CD4-positive, CD25-positive, alpha-beta regulatory T cell (primary cell): Measurements from ENCODE around the gene SGMS2. TPM values are rescaled to one million over a fixed set of nuclear protein-coding genes. Genes with fewer than 3 reads are reported as not detected.
"Not testable (repeated sequence)": the region's sequence is repeated elsewhere in the genome, so short reads cannot be mapped to it uniquely, and the experiment has no call there.

Experiments used
- ATAC-seq, 2 donors: fragments of 150-1000 bp; cut with Tn5 transposase; one replicate each; pipeline ENCODE4 v1.10.0; 2021; ENCODE audit warnings: low read depth in 2 of 2, moderate number of reproducible peaks in 2 of 2, moderate library complexity in 1 of 2
- DNase-seq, 3 donors: peaks; one replicate each; pipeline versions ENCODE4 v3.0.0 to v3.0.0-alpha.2; 2012 to 2022; ENCODE audit warnings: mixed read lengths in 1 of 3
- H3K27ac ChIP-seq: one replicate; pipeline ENCODE4 v1.7.0; 2013; ENCODE audit warnings: mild to moderate bottlenecking, low read length; ENCODE audit not compliant: insufficient read depth, poor library complexity, severe bottlenecking
- H3K27me3 ChIP-seq: one replicate; pipeline ENCODE4 v1.7.0; 2013; ENCODE audit warnings: low read length; ENCODE audit not compliant: control insufficient read depth, insufficient read depth
- H3K36me3 ChIP-seq: one replicate; pipeline ENCODE4 v1.7.0; 2013; ENCODE audit warnings: mild to moderate bottlenecking, low read length, moderate library complexity; ENCODE audit not compliant: control insufficient read depth, insufficient read depth
- H3K4me1 ChIP-seq: 2 replicates; pipeline ENCODE4 v1.7.0; 2013; ENCODE audit warnings: mild to moderate bottlenecking, low read length; ENCODE audit not compliant: insufficient read depth, control insufficient read depth, poor library complexity, severe bottlenecking
- H3K4me3 ChIP-seq: one replicate; pipeline ENCODE4 v1.7.0; 2013; ENCODE audit warnings: low read depth, mild to moderate bottlenecking, low read length, moderate library complexity
- H3K9me3 ChIP-seq, 2 experiments: 1 replicate in 1 of 2; 2 replicates in 1 of 2; pipeline ENCODE4 v1.7.0; 2013; ENCODE audit warnings: low read length in 2 of 2, mild to moderate bottlenecking in 1 of 2, moderate library complexity in 1 of 2; ENCODE audit not compliant: control insufficient read depth in 2 of 2
- H3K27ac Mint-ChIP-seq, 3 donors: one replicate each; pipeline ENCODE4 v1.8.0; 2020 to 2022; ENCODE audit warnings: mild to moderate bottlenecking in 3 of 3, mixed read lengths in 3 of 3, moderate library complexity in 2 of 3
- H3K27me3 Mint-ChIP-seq: one replicate; pipeline ENCODE4 v1.8.0; 2022; ENCODE audit warnings: mild to moderate bottlenecking, mixed read lengths
- H3K36me3 Mint-ChIP-seq: one replicate; pipeline ENCODE4 v1.8.0; 2020; ENCODE audit warnings: mixed read lengths
- H3K4me1 Mint-ChIP-seq, 4 donors: one replicate each; pipeline ENCODE4 v1.8.0; 2020 to 2022; ENCODE audit warnings: mixed read lengths in 4 of 4, mild to moderate bottlenecking in 1 of 4
- H3K4me3 Mint-ChIP-seq, 4 donors: one replicate each; pipeline ENCODE4 v1.8.0; 2020 to 2022; ENCODE audit warnings: mild to moderate bottlenecking in 4 of 4, mixed read lengths in 4 of 4, moderate library complexity in 3 of 4
- H3K9me3 Mint-ChIP-seq, 7 donors: one replicate each; pipeline ENCODE4 v1.8.0; 2020 to 2022; ENCODE audit warnings: mixed read lengths in 7 of 7, mild to moderate bottlenecking in 3 of 7, moderate library complexity in 2 of 7
- polyA plus RNA-seq, 4 donors: library from polyadenylated mRNA; unstranded; fragments of 300-500 nt; fragmentation: Illumina TruSeq; gene quantifications; one replicate each; pipeline ENCODE4 v1.2.3, GENCODE V29; 2021
- total RNA-seq: library from RNA; stranded (reverse); gene quantifications from one replicate; pipeline ENCODE4 v1.2.3, GENCODE V29; 2022

SGMS2 gene
- total and polyA plus RNA-seq, 5 donors from 2014 or later, result not detected

- ATAC-seq (no peak), DNase-seq (no peak)
- no peak overlapping the region for H3K4me3 Mint-ChIP-seq
- peaks cover 40% of the 10 kb centered on the region for H3K27me3 Mint-ChIP-seq
- Histone ChIP-seq H3K27me3 (peaks cover 4% of the 10 kb centered on the region), H3K4me1 (no peaks in the 10 kb centered on the region), H3K4me3 (no peak overlapping the region), H3K27ac (no peak overlapping the region), H3K36me3 (no peaks in the 10 kb centered on the region), H3K9me3 (peaks cover 4 to 11% of the 10 kb centered on the region in 2 experiments)
- peaks cover 0 to 10% (median 8%) of the 10 kb centered on the region in 7 donors for H3K9me3 Mint-ChIP-seq
- no peaks in the 10 kb centered on the region for H3K36me3 Mint-ChIP-seq
- H3K27ac Mint-ChIP-seq, result no peak overlapping the region
- H3K4me1 Mint-ChIP-seq, result no peaks in the 10 kb centered on the region
These were observed 98.0 kb downstream of the SGMS2 start for GRCh38 chr4:107922486-107923473.

GRCh38 chr4:107925713-107926112 lies 101.0 kb downstream of the SGMS2 start:
- ATAC-seq, H3K4me3 Mint-ChIP-seq, H3K4me1 Mint-ChIP-seq: not testable (repeated sequence)

GRCh38 chr4:107926875-107927274 lies 102.1 kb downstream of the SGMS2 start:
- H3K4me1 ChIP-seq, result peaks cover 13% of the 10 kb centered on the region
- not testable (repeated sequence) for H3K9me3 ChIP-seq, H3K27ac ChIP-seq, DNase-seq, H3K9me3 Mint-ChIP-seq, H3K4me3 Mint-ChIP-seq, H3K27me3 ChIP-seq, H3K36me3 Mint-ChIP-seq, H3K4me3 ChIP-seq, H3K27ac Mint-ChIP-seq, ATAC-seq, H3K36me3 ChIP-seq, H3K4me1 Mint-ChIP-seq
- H3K27me3 Mint-ChIP-seq, result peaks cover 15% of the 10 kb centered on the region

More at GRCh38 chr4:107925713-107926112, 101.0 kb downstream of the SGMS2 start:
- H3K9me3 Mint-ChIP-seq, H3K9me3 ChIP-seq, H3K36me3 Mint-ChIP-seq, H3K4me3 ChIP-seq, H3K27ac Mint-ChIP-seq, DNase-seq, H3K4me1 ChIP-seq, H3K27ac ChIP-seq, H3K27me3 ChIP-seq, H3K36me3 ChIP-seq: not testable (repeated sequence)
- peaks cover 23% of the 10 kb centered on the region for H3K27me3 Mint-ChIP-seq

GRCh38 chr4:107930821-107931774 lies 106.4 kb downstream of the SGMS2 start, which contains the start of gene CYP2U1:
Gene CYP2U1, plus strand, starts transcription at chr4:107931549. Its CDS starts 95 bp downstream, at chr4:107931644.
- peak within 1 kb of the TSS; percentile 3 for H3K27ac ChIP-seq

DNA sequence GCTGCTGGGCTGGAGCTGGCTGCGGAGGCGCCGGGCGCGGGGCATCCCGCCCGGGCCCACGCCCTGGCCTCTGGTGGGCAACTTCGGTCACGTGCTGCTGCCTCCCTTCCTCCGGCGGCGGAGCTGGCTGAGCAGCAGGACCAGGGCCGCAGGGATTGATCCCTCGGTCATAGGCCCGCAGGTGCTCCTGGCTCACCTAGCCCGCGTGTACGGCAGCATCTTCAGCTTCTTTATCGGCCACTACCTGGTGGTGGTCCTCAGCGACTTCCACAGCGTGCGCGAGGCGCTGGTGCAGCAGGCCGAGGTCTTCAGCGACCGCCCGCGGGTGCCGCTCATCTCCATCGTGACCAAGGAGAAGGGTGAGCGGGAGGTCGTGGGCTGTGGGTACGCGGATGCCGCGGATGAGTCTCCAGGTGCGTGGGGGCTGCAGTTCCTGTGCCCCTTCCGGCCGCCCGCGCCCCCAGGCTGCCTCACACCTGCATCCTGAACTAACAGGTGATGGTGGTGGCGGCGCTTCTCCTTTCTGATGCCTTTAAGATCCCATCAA lies 107.1 kb downstream of the SGMS2 start:
- Histone ChIP-seq H3K4me3 (peak overlapping the region; percentile 69), H3K27ac (no peak overlapping the region)
- H3K4me1 Mint-ChIP-seq, result peaks cover 18 to 31% (median 22%) of the 10 kb centered on the region in 4 donors

More at GRCh38 chr4:107930821-107931774, 106.4 kb downstream of the SGMS2 start, which contains the start of gene CYP2U1:
- Histone ChIP-seq H3K4me3 (peak within 1 kb of the TSS; percentile 86), H3K36me3 (no peaks in the 10 kb centered on the region), H3K9me3 (no peaks in the 10 kb centered on the region), H3K4me1 (peaks cover 26% of the 10 kb centered on the region), H3K27me3 (no peaks in the 10 kb centered on the region)
- H3K4me3 Mint-ChIP-seq, result peak within 1 kb of the TSS; percentile 88 to 95 (median 92)
- H3K9me3 Mint-ChIP-seq, result no peaks in the 10 kb centered on the region
- peaks cover 21% of the 10 kb centered on the region for H3K27me3 Mint-ChIP-seq
- DNase-seq (peak; percentile 76 to 83 (median 79)), ATAC-seq (peak; percentile 91 to 92)
- peaks cover 17 to 31% (median 21%) of the 10 kb centered on the region in 4 donors for H3K4me1 Mint-ChIP-seq
- H3K36me3 Mint-ChIP-seq, result peaks cover 6% of the 10 kb centered on the region
- H3K27ac Mint-ChIP-seq, result peak within 1 kb of the TSS; percentile 49 to 90 (median 87)

DNA sequence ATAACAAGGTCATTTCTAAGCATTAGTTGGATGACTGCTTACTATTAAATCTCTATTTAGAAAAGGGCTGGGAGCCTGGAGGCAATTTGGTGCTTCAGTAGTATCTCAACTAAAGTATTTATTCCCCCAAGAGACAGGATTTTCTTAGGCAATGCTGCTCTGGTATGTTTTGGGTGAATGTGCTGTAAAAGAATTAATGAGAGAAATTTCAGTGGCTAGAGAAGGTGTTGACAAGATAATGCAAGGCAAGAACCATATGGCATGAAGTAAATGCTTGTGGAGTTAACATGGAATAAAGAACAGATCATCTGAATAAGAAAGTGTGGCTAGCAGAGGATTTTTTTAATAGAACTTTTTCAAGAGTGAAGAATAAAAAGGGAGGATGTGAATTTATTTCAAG lies 110.5 kb downstream of the SGMS2 start:
- no peaks in the 10 kb centered on the region for H3K36me3 ChIP-seq
- Mint-ChIP-seq H3K4me3 (peak overlapping the region in 1 of 4 donors; percentile 11), H3K9me3 (no peaks in the 10 kb centered on the region), H3K4me1 (peaks cover 21 to 34% (median 26%) of the 10 kb centered on the region in 4 donors), H3K27ac (no peak overlapping the region), H3K27me3 (peaks cover 10% of the 10 kb centered on the region), H3K36me3 (peaks cover 14% of the 10 kb centered on the region)
- no peak overlapping the region for H3K27ac ChIP-seq
- ATAC-seq, result no peak
- H3K9me3 ChIP-seq, result no peaks in the 10 kb centered on the region
- DNase-seq, result no peak
- no peaks in the 10 kb centered on the region for H3K27me3 ChIP-seq
- no peak overlapping the region for H3K4me3 ChIP-seq
- H3K4me1 ChIP-seq, result peaks cover 26% of the 10 kb centered on the region

More for the DNA sequence above, 107.1 kb downstream of the SGMS2 start:
- ATAC-seq (peak; percentile 2 to 15), DNase-seq (peak; percentile 5 to 45 (median 24))
- H3K27me3 Mint-ChIP-seq, result peaks cover 21% of the 10 kb centered on the region
- H3K9me3 Mint-ChIP-seq, result no peaks in the 10 kb centered on the region
- peaks cover 6% of the 10 kb centered on the region for H3K36me3 Mint-ChIP-seq
- Histone ChIP-seq H3K4me1 (peaks cover 26% of the 10 kb centered on the region), H3K9me3 (no peaks in the 10 kb centered on the region), H3K27me3 (no peaks in the 10 kb centered on the region), H3K36me3 (no peaks in the 10 kb centered on the region)
- peak overlapping the region; percentile 49 to 83 (median 82) for H3K27ac Mint-ChIP-seq
- H3K4me3 Mint-ChIP-seq, result peak overlapping the region; percentile 79 to 88 (median 87)

DNA sequence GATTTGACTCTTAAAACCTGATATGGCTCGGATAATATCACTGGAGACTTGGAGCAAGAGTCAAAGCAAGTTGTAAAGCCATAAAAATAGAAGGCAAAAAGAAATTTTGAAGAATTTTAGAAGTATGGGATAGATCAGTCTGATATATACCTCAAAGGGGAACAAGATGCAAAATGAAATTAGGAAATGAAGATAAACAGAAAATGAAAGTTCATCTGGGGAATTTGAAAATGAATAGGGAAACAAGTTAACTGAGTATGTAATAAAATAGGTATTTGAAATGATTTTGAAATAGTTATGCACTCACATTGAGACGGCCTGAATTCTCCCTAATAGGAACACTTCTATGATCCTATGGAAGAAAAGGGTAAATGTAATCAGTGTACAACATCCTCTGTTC lies 112.3 kb downstream of the SGMS2 start:
- peak overlapping the region in 1 of 3 donors; percentile 70 for H3K27ac Mint-ChIP-seq
- H3K9me3 ChIP-seq, result no peaks in the 10 kb centered on the region

More for the DNA sequence above, 112.3 kb downstream of the SGMS2 start:
- Mint-ChIP-seq H3K4me3 (no peak overlapping the region), H3K4me1 (peaks cover 19 to 27% (median 23%) of the 10 kb centered on the region in 4 donors), H3K27me3 (peaks cover 8% of the 10 kb centered on the region), H3K9me3 (no peaks in the 10 kb centered on the region), H3K36me3 (peaks cover 14% of the 10 kb centered on the region)
- H3K4me3 ChIP-seq, result no peak overlapping the region
- no peak for DNase-seq
- peaks cover 11% of the 10 kb centered on the region for H3K4me1 ChIP-seq
- no peaks in the 10 kb centered on the region for H3K36me3 ChIP-seq
- no peaks in the 10 kb centered on the region for H3K27me3 ChIP-seq
- H3K27ac ChIP-seq, result no peak overlapping the region
- no peak for ATAC-seq
